Measurements from ENCODE around the gene STIM2. TPM values are rescaled to one million over a fixed set of nuclear protein-coding genes. Genes with fewer than 3 reads are reported as not detected.

Gene STIM2
- total and polyA plus RNA-seq, 2 of the 4 experiments (the other 2 are of a cell fraction): 16.1 to 27.6 TPM

- TF ChIP-seq MAFK (IDR thresholded peaks at IDR 0.05; ENCODE audit: low read depth, low read length): no peak
- TF ChIP-seq, protein P1, sequence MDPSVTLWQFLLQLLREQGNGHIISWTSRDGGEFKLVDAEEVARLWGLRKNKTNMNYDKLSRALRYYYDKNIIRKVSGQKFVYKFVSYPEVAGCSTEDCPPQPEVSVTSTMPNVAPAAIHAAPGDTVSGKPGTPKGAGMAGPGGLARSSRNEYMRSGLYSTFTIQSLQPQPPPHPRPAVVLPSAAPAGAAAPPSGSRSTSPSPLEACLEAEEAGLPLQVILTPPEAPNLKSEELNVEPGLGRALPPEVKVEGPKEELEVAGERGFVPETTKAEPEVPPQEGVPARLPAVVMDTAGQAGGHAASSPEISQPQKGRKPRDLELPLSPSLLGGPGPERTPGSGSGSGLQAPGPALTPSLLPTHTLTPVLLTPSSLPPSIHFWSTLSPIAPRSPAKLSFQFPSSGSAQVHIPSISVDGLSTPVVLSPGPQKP (IDR thresholded peaks at IDR 0.05; ENCODE audit: borderline replicate concordance, low read depth, low read length): no peak
- TF ChIP-seq CHD1 (IDR thresholded peaks at IDR 0.05; ENCODE audit: low read depth, low read length): no peak
- no peak for TF ChIP-seq CTCF (conservative IDR thresholded peaks at IDR 0.05; ENCODE audit: low read depth, low read length)
- TF ChIP-seq CEBPB (IDR thresholded peaks at IDR 0.05; ENCODE audit: low read depth, low read length): no peak
- no peak for TF ChIP-seq FOS (IDR thresholded peaks at IDR 0.05; ENCODE audit: low read depth, low read length)
- no peak for TF ChIP-seq BHLHE40 (IDR thresholded peaks at IDR 0.05; ENCODE audit: low read depth, low read length)
- TF ChIP-seq, protein P2, sequence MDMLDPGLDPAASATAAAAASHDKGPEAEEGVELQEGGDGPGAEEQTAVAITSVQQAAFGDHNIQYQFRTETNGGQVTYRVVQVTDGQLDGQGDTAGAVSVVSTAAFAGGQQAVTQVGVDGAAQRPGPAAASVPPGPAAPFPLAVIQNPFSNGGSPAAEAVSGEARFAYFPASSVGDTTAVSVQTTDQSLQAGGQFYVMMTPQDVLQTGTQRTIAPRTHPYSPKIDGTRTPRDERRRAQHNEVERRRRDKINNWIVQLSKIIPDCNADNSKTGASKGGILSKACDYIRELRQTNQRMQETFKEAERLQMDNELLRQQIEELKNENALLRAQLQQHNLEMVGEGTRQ (IDR thresholded peaks at IDR 0.05; ENCODE audit: low read depth, low read length): no peak
- TF ChIP-seq RFX5 (IDR thresholded peaks at IDR 0.05; ENCODE audit: low read depth, low read length): no peak
- no peak for TF ChIP-seq SMC3 (IDR thresholded peaks at IDR 0.05; ENCODE audit: low read depth, low read length)
- TF ChIP-seq RAD21 (IDR thresholded peaks at IDR 0.05; ENCODE audit: low read length): no peak
- TF ChIP-seq POLR2A (IDR thresholded peaks at IDR 0.05; ENCODE audit: low read depth, low read length): no peak
- no peak for TF ChIP-seq NFE2L2 (IDR thresholded peaks at IDR 0.05; ENCODE audit: low read depth, low read length)
- Histone ChIP-seq H3K27ac (ENCODE audit: insufficient read depth, low read length) (no peak overlapping the region), H3K4me2 (ENCODE audit: low read depth, low read length) (no peak overlapping the region), H2AFZ (replicated peaks; ENCODE audit: low read length, poor library complexity) (no peak overlapping the region), H3K14ac (replicated peaks; ENCODE audit: low read depth, low read length) (no peak overlapping the region), H3K18ac (ENCODE audit: low read depth, low read length) (no peak overlapping the region), H4K20me1 (ENCODE audit: insufficient read depth, low read length) (no peaks in the 10 kb centered on the region), H3K56ac (ENCODE audit: extremely low read depth, insufficient read depth, low read length) (no peak overlapping the region), H2AK5ac (ENCODE audit: low read depth, low read length) (no peak overlapping the region), H3K9me1 (ENCODE audit: insufficient read depth, low read length) (0 out of 2 replicates have a peak, but pooled peaks cover 6% of the 10 kb centered on the region), H2AK9ac (replicated peaks; ENCODE audit: low read depth, low read length, poor library complexity) (no peak overlapping the region), H3K4me3 (ENCODE audit: insufficient read depth, low read depth, low read length) (no peak overlapping the region), H3K4me1 (ENCODE audit: control insufficient read depth, insufficient read depth, low read length) (peaks cover 2% of the 10 kb centered on the region; the same call in 1 of the 2 replicates), H3K9me3 (ENCODE audit: control insufficient read depth, insufficient read depth, low read length) (no peaks in the 10 kb centered on the region), H3K27me3 (ENCODE audit: control insufficient read depth, insufficient read depth, low read length) (no peaks in the 10 kb centered on the region), H2BK20ac (ENCODE audit: low read depth, low read length) (no peak overlapping the region), H2BK15ac (ENCODE audit: low read depth, low read length) (no peak overlapping the region), H2BK120ac (ENCODE audit: low read depth, low read length) (no peak overlapping the region), H3K23ac (ENCODE audit: low read depth, low read length) (no peak overlapping the region), H3K79me1 (ENCODE audit: low read depth in 1 of 2, low read length in 2 of 2) (no peaks in the 10 kb centered on the region), H3K4ac (ENCODE audit: low read depth, low read length) (no peak overlapping the region), H4K8ac (ENCODE audit: low read depth in 2 of 2, low read length in 2 of 2) (no peak overlapping the region), H3K9ac (ENCODE audit: low read depth, low read length) (no peak overlapping the region), H2BK5ac (ENCODE audit: low read depth, low read length, poor library complexity, severe bottlenecking) (no peak overlapping the region), H4K5ac (ENCODE audit: low read depth, low read length) (no peak overlapping the region), H4K91ac (ENCODE audit: insufficient read depth, low read depth, low read length) (no peak overlapping the region), H3K36me3 (ENCODE audit: control insufficient read depth, insufficient read depth, low read length) (no peaks in the 10 kb centered on the region)
- no peak for DNase-seq
- BruUV-seq (replicated peaks): no TSS peak
- dilution Hi-C loops (cut with HindIII; ENCODE audit: low sequenced_read_pairs, unreplicated experiment) (no loop called here), in situ Hi-C loops (cut with MboI; ENCODE audit: low sequenced_read_pairs) (no loop called here), intact Hi-C loops (cut with micrococcal nuclease) (no loop called here)
- ATAC-seq (ENCODE audit: low read depth): no peak
- WGBS, 2 experiments (ENCODE audit: extremely low coverage in 2 of 2, insufficient read length in 1 of 2): no CpG with 5 or more reads among the region's 5 CpGs
- POLR2A ChIA-PET (ENCODE audit: unreplicated experiment): no interaction called here
- CTCF ChIA-PET: no interaction called here
Measured at GRCh38 chr4:26815706-26816105, 44.9 kb upstream of the STIM2 start.
